NT2/D1 (cell line): ENCODE measurements around the gene CDK19.
"Not testable (repeated sequence)": the region's sequence is repeated elsewhere in the genome, so short reads cannot be mapped to it uniquely, and the experiment has no call there.

Experiments used
- DNase-seq: peaks from one replicate; pipeline ENCODE4 v3.0.0-alpha.2; 2011; ENCODE audit warnings: low read depth, low spot score
- H3K27me3 ChIP-seq: 2 replicates; pipeline ENCODE4 v1.6.0; 2011; ENCODE audit warnings: mild to moderate bottlenecking; ENCODE audit not compliant: insufficient read length, insufficient read depth
- H3K36me3 ChIP-seq: 2 replicates; pipeline ENCODE4 v1.6.1; 2011; ENCODE audit warnings: mild to moderate bottlenecking, low read length, mixed read lengths; ENCODE audit not compliant: insufficient read depth, insufficient read length
- H3K4me1 ChIP-seq: 2 replicates; pipeline ENCODE4 v1.5.1; 2011; ENCODE audit not compliant: insufficient read depth, insufficient read length
- H3K4me3 ChIP-seq: 2 replicates; pipeline ENCODE4 v1.5.1; 2011; ENCODE audit warnings: low read depth; ENCODE audit not compliant: insufficient read length
- H3K9ac ChIP-seq: 2 replicates; pipeline ENCODE4 v1.6.0; 2011; ENCODE audit warnings: low read depth; ENCODE audit not compliant: insufficient read length
- H3K9me3 ChIP-seq: 2 replicates; pipeline ENCODE4 v1.5.1; 2011; ENCODE audit warnings: mild to moderate bottlenecking, low read length; ENCODE audit not compliant: insufficient read depth
- SUZ12 ChIP-seq: IDR thresholded peaks from 2 replicates; pipeline ENCODE4 v1.6.1; 2011; ENCODE audit not compliant: insufficient read length, insufficient read depth; ENCODE audit errors: extremely low read depth
- YY1 ChIP-seq: IDR thresholded peaks from 2 replicates; pipeline ENCODE4 v1.6.1; 2011; ENCODE audit not compliant: insufficient read length, insufficient read depth
- ZNF274 ChIP-seq: IDR thresholded peaks from 2 replicates; pipeline ENCODE4 v1.6.1; 2011; ENCODE audit warnings: mild to moderate bottlenecking, low read depth, low read length

Gene CDK19

DNA sequence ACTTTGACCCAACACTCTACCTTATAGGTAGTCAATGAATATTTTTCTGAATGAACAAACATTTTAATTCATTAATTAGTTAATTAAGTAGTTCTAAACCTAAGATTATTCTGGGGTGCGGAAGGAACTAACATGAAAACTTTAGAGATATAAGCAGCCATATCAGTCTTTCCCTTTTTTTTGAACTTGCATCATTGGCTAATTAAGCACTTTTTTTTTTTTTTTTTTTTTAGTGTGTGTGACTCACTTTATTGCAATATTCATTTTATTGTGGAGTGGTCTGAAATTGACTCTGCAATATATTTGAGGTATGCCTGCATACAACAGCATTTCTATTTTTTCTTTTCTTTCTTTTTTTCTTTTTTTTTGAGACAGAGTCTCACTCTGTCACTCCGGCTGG is 37.5 kb upstream of the CDK19 start:
- no peaks in the 10 kb centered on the region for H3K27me3 ChIP-seq
- no peak overlapping the region for H3K9ac ChIP-seq
- no peaks in the 10 kb centered on the region for H3K36me3 ChIP-seq
- H3K4me3 ChIP-seq: no peak overlapping the region
- no peaks in the 10 kb centered on the region for H3K9me3 ChIP-seq
- H3K4me1 ChIP-seq: no peaks in the 10 kb centered on the region
- no peak for TF ChIP-seq YY1
- no peak for TF ChIP-seq SUZ12
- TF ChIP-seq ZNF274: no peak
- no peak for DNase-seq

DNA sequence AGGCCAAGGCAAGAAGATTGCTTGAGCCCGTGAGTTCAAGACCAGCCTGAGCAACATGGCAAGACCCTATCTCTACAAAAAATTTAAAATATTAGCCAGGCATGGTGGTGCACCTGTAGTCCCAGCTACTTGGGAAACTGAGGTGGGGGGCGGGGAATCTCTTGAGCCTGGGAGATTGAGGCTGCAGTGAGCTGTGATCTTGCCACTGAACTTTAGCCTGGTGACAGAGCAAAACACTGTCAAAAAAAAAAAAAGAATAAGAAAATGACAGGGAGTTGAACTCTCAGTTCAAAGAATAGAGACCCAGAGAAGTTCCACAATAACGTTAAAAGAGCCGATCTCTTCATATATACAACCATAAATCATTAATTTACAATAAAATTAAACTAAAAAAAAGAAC is 34.5 kb upstream of the CDK19 start:
- Histone ChIP-seq H3K36me3 (no peaks in the 10 kb centered on the region), H3K9ac (no peak overlapping the region), H3K4me3 (no peak overlapping the region), H3K4me1 (no peaks in the 10 kb centered on the region), H3K27me3 (no peaks in the 10 kb centered on the region), H3K9me3 (no peaks in the 10 kb centered on the region)
- DNase-seq: no peak
- no peak for TF ChIP-seq ZNF274
- TF ChIP-seq SUZ12: no peak
- no peak for TF ChIP-seq YY1

DNA sequence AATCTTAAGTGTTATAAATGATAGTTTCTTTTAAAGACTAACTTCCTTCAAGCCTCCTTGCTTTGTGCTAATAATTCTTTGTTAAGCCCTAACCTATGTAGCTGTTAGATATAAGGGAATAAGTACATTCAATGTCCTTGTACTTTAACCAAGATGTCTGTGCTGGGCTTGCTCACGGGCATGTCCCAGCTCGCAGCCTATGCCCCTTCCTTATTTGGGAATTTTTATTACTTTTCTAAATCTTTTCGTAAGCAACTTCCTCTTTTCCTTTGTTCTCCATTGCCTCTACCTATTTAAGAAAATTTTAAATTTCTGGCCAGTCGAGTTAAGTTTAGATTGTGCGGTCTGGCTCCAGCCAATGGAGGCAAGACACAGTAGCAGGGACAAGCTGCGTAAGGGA is 26.0 kb upstream of the CDK19 start:
- no peak for TF ChIP-seq SUZ12
- TF ChIP-seq ZNF274: no peak
- no peak for TF ChIP-seq YY1
- DNase-seq: no peak
- no peaks in the 10 kb centered on the region for H3K4me1 ChIP-seq
- no peak overlapping the region for H3K9ac ChIP-seq
- H3K36me3 ChIP-seq: no peaks in the 10 kb centered on the region
- no peaks in the 10 kb centered on the region for H3K9me3 ChIP-seq
- H3K27me3 ChIP-seq: no peaks in the 10 kb centered on the region
- no peak overlapping the region for H3K4me3 ChIP-seq

DNA sequence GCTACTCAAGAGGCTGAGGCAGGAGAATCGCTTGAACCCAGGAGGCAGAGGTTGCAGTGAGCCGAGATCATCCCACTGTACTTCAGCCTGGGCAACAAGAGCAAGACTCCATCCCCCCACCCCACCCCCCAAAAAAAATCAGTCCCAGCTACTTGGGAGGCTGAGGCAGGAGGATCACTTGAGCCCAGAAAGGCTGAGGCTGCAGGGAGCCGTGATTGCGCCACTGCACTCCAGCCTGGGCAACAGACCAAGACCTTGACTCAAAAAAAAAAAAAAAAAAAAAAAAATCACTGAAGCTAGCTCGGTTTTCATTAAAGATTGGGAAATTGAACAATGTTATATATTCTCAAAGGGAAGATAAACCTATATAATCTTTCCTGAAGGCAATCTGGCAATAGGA is 20.5 kb upstream of the CDK19 start:
- DNase-seq, H3K4me3 ChIP-seq, H3K9me3 ChIP-seq, H3K27me3 ChIP-seq, H3K9ac ChIP-seq, H3K36me3 ChIP-seq, H3K4me1 ChIP-seq: not testable (repeated sequence)

DNA sequence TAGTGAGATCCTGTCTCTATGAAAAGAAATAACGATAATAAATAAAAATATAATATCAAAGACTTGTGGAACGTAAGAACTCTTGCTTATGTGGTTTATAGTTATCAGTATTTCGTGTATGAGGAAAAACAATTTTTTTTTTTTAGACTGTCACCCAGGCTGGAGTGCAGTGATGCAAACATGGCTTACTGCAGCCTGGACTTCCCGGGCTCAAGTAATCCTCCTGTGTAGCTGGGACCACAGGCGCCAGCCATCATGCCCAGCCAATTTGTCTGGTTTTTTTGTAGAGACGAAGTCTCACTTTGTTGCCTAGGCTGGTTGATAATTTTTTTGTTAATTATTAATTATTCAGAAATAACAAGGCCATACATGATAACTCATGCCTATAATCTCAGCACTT is 18.6 kb upstream of the CDK19 start:
- Histone ChIP-seq H3K4me3 (no peak overlapping the region), H3K27me3 (no peaks in the 10 kb centered on the region), H3K4me1 (no peaks in the 10 kb centered on the region), H3K9ac (no peak overlapping the region), H3K9me3 (no peaks in the 10 kb centered on the region), H3K36me3 (no peaks in the 10 kb centered on the region)
- DNase-seq: no peak
- TF ChIP-seq ZNF274 (no peak), YY1 (no peak), SUZ12 (no peak)

DNA sequence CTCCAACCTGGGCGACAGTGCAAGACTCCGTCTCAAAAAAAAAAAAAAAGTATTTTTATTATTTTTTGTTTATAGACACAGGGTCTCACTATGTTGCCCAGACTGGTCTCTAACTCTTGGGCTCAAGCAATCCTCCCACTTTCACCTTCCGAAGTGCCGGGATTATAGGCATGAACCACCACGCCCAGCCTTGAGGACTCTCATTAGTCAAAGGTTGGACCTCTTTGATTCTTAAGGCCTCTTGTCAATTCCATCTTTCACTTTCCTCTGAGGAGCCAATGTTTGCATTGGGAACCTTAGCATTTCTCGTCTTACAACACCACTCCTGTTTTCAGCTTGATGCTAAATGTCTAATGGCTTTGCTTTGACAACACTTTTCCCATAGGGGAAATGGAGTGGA is 16.1 kb upstream of the CDK19 start:
- H3K9ac ChIP-seq: no peak overlapping the region
- TF ChIP-seq YY1 (no peak), ZNF274 (no peak), SUZ12 (no peak)
- no peaks in the 10 kb centered on the region for H3K4me1 ChIP-seq
- no peak overlapping the region for H3K4me3 ChIP-seq
- no peaks in the 10 kb centered on the region for H3K9me3 ChIP-seq
- DNase-seq: no peak
- H3K36me3 ChIP-seq: no peaks in the 10 kb centered on the region
- H3K27me3 ChIP-seq: no peaks in the 10 kb centered on the region

DNA sequence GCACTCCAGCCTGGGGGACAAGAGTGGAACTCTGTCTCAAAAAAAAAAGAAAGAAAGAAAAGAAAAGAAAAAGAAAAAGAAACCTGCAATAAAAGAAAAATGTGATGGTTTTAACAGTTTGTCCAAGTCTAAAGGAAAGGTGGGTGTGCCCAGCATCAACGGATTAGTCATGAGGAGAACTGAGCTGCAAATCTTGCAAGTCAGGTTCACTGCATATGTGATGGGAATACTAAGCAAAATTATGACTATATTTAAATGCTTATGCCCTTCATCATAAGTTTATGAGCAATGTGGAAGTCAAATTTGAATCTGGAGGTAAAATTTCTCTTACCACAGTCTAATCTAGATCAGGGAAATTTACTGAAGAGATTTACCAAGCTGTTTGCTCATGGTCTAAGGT is 13.1 kb upstream of the CDK19 start:
- Histone ChIP-seq H3K9ac (no peak overlapping the region), H3K9me3 (no peaks in the 10 kb centered on the region), H3K4me3 (no peak overlapping the region), H3K4me1 (no peaks in the 10 kb centered on the region), H3K27me3 (no peaks in the 10 kb centered on the region), H3K36me3 (no peaks in the 10 kb centered on the region)
- no peak for DNase-seq
- TF ChIP-seq ZNF274 (no peak), YY1 (no peak)

DNA sequence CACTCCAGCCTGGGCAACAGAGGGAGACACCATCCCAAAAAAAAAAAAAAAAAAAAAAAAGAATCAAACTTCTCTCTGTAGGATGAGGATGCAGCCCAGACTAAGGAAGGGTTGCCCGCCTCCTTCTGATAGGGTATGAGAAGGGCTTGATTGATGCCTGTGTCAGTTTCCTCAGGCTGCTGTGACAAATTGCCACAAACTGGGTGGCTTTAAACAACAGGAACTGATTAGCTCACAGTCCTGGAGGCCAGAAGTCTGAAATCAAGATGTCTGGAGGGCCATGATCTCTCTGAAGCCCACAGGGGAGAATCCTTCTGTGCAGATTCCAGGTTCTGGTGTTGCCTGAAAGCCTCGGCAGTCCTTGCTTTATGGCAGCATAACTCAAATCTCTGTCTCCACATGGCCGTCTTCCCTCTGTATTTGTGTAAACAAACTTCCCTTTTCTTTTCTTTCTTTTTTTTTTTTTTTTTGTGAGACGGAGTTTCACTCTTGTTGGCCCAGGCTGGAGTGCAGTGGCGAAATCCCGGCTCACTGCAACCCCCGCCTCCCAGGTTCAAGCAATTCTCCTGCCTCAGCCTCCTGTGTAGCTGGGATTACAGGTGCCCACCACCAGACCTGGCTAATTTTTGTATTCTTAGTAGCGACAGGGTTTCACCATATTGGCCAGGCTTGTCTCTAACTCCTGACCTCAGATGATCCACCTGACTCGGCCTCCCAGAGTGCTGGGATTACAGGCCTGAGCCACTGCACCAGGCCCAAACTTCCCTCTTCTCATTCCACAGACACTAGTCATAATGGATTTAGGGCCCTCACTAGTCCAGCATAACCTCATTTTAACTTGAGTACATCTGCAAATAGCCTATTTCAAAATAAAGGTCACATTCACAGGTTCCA is 11.2 kb upstream of the CDK19 start:
- Histone ChIP-seq H3K4me3 (no peak overlapping the region), H3K4me1 (no peaks in the 10 kb centered on the region), H3K36me3 (no peaks in the 10 kb centered on the region), H3K27me3 (no peaks in the 10 kb centered on the region), H3K9ac (no peak overlapping the region), H3K9me3 (no peaks in the 10 kb centered on the region)
- no peak for DNase-seq
- TF ChIP-seq YY1 (no peak), ZNF274 (no peak), SUZ12 (no peak)
